GM21529 (cell line): ENCODE results near the gene LGMN.

Experiments used
- ATAC-seq: cut with Tn5 transposase; IDR thresholded peaks from one replicate; pipeline ENCODE4 v1.9.1; 2021; ENCODE audit not compliant: unreplicated experiment

The LGMN gene

GRCh38 chr14:92656306-92657081, 91.9 kb downstream of the LGMN start:
- ATAC-seq = no peak

- ATAC-seq = no peak
Observed at GRCh38 chr14:92655419-92656201, 92.8 kb downstream of the LGMN start.

GRCh38 chr14:92654239-92654901, 94.1 kb downstream of the LGMN start:
- ATAC-seq = no peak
